Erythroblast (primary cell): ENCODE data around the gene TUBA4B.

Experiments used
- DNase-seq, 2 experiments: peaks; one replicate each; lab custom pipeline; 2025; lab: John Stamatoyannopoulos, UW
- GATA1 ChIP-seq: IDR thresholded peaks from 2 replicates; pipeline ENCODE4 v1.6.1; 2011; ENCODE audit warnings: low read depth, mild to moderate bottlenecking, control low read depth, low read length, moderate library complexity
- POLR2A ChIP-seq: IDR thresholded peaks from 2 replicates; pipeline ENCODE4 v1.6.1; 2011; ENCODE audit warnings: mild to moderate bottlenecking, low read length

Gene TUBA4B

DNA sequence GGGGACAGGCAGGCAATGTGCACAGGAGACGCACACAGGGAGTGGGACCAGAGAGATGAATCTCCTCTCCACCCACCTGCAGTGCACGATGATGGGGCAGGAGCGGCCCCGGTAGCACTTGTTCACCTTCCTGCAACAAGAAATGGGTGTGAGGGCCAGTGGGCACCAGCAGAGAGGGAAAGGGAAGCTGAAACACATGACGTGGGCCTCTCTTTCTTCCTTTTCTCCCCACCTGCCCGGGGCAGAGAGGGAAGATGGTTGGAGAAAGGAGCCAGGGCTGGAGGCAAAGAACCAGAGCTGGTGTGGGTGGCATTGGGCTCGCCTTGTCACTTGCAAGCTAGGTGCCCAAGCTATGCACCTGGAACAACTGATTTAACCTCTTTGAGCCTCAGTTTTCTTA lies 38.4 kb downstream of the TUBA4B start:
- TF ChIP-seq GATA1 (no peak), POLR2A (no peak)
- DNase-seq, result no peak

DNA sequence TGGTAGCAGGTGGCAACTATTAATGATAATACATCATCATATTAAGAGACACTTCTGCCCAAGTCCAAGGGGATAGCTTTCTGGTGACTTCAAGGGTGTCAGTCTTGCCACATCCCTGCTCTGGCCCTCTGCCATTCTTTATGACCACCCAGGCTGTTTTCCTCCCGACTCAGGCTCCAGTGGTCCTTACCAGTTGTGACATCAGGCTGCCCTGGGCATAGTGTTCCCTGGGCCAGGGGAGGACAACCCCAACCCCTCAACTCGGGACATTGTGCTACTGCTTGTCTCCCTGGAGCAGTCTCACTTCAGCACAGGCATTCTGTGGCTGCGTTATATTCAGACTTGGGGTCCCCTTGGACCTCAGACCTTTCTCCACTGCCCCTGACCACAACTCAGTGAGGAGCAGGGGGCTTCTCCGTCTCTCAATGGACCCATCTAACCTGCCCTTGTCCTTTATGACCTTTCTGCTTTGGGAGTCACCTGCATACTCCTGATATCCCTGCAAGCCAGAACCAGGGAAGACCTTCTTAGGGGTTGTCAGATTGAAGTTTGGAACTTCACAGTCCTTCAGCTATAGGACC lies 39.0 kb downstream of the TUBA4B start:
- no peak for TF ChIP-seq GATA1
- TF ChIP-seq POLR2A, result no peak
- DNase-seq, result no peak

- TF ChIP-seq POLR2A (no peak), GATA1 (no peak)
- DNase-seq, result no peak
These were observed 39.6 kb downstream of the TUBA4B start for GRCh38 chr2:219292616-219293015.

DNA sequence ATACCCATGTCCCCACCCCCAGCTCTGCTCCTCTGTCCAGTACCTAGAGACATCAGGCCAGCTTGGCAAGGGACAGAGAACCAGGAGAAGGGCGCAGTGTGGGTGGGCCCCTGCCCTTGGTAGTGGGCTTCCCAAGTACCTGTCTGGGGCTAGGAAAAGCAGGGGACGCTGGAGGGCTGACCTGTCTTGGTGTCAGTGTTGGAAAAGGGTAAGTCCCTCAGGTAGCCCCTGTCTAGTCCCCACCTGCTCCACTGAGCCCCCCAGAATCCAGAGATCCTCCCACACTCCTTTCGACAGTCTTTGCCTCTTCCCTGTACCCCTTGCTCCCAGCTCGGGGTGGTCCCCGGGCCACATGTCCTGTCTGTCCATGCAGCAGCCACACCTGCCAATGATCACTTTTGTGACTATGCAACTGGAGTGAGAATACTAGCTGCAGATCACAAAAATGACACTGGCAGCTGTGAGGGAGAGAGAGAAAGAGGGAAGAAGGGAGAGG lies 40.7 kb downstream of the TUBA4B start:
- no peak for DNase-seq

GRCh38 chr2:219294356-219295351 lies 41.6 kb downstream of the TUBA4B start:
- DNase-seq, result peak; percentile 91 to 96
- TF ChIP-seq GATA1, result no peak
- peak; percentile 82 for TF ChIP-seq POLR2A

More for the DNA sequence above, 40.7 kb downstream of the TUBA4B start:
- TF ChIP-seq GATA1 (no peak), POLR2A (no peak)

DNA sequence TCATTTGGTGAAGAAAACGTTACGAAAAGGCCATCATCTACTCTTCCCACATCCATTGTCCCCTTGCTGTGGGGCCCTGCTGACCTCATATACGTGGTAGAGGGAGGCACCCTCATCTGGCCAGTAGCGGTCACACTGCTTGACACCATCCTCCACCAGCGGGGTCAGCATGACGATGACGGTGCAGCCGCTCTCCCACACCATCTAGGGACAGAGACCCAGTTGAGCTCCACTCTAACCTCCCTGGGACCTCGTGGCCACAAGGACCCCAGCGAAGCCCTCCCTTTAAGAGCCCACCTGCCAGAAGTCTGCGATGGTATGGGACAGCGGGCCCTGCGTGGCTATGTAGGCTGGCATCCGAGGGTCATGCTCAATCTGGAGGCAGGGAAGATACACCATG lies 43.1 kb downstream of the TUBA4B start:
- DNase-seq, result no peak
- TF ChIP-seq GATA1 (no peak), POLR2A (no peak)

GRCh38 chr2:219296631-219297391 lies 43.8 kb downstream of the TUBA4B start:
- TF ChIP-seq GATA1 (no peak), POLR2A (no peak)
- no peak for DNase-seq

- no peak for TF ChIP-seq POLR2A
- TF ChIP-seq GATA1, result no peak
These were observed 44.9 kb downstream of the TUBA4B start for GRCh38 chr2:219297766-219298456.

DNA sequence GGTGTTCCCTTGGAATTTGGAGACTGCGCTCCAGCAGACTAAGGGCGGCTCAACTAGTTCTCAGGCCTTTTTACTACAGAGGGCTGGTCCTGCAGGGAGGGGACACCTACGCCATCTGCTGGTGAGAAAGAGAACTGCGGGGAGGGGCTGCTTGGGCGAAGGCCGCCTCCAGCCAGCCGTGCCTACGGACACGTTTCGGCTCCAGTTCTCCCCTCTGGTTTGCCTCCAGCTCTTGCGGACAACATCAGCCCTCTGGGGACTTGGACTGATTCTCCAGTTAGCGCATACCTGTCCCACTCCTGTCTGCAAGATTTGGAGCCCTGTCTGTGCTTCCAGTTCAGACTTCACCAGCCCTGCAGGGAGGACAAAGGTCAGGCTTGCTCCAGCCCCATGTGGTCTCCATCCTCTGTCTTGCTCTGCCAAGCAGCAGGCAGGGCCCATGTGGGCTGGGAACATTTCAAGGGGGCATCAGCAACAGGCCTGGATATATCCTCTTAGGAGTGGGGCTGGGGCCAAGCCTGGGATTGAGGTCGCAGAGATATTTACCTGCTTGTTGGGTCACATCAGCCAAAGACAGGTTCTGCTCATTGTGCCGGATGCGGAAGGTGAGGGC lies 45.8 kb downstream of the TUBA4B start:
- no peak for TF ChIP-seq GATA1
- TF ChIP-seq POLR2A, result no peak

More at GRCh38 chr2:219297766-219298456, 44.9 kb downstream of the TUBA4B start:
- peak; percentile 28 to 39 for DNase-seq

DNA sequence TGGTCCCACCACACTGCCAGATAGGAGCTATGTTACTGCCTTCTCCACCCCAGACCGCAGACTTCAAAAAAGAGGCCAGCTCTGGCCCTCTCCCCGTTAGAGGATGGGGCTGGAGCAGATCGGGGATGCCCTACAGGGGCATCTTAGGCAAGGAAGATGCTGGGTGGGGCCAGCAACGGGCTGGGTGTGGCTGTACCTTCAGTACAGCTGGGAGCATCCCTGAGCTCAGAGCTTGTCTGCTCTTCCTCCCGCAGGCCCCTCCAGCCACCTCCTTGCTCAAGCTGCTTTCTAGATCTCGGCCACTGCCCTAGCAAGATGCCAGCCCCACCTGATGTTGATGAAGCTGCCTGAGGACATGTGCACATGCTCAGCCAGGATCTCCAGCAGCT lies 46.3 kb downstream of the TUBA4B start:
- TF ChIP-seq GATA1 (no peak), POLR2A (no peak)
- DNase-seq, result no peak

More for the DNA sequence above, 45.8 kb downstream of the TUBA4B start:
- peak; percentile 85 to 94 for DNase-seq

DNA sequence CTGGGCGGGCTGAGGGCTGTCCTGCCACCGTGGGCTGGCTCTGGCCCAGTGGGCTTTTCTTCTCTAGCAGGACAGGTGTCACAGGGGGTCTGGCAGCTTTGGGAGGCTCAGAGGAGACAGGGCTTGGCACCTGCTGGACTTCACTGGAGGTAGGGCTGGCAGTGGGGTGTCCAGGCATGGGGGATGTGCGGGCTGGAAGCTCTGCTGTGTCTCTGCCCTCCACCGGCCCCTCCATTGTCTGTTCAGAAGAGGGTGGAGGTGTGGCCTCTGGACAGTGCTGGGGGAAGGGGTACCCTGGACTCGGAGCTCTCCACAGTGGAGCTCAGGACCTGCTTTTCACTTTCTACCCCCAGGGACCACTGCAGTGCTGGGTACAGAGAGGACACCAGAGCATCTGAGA lies 47.0 kb downstream of the TUBA4B start:
- TF ChIP-seq GATA1, result no peak
- no peak for TF ChIP-seq POLR2A
- DNase-seq, result no peak

GRCh38 chr2:219302412-219302968 lies 49.4 kb downstream of the TUBA4B start:
- TF ChIP-seq GATA1 (no peak), POLR2A (no peak)
- DNase-seq, result no peak
